ENCODE measurements around the gene CDH26.

The CDH26 gene

DNA sequence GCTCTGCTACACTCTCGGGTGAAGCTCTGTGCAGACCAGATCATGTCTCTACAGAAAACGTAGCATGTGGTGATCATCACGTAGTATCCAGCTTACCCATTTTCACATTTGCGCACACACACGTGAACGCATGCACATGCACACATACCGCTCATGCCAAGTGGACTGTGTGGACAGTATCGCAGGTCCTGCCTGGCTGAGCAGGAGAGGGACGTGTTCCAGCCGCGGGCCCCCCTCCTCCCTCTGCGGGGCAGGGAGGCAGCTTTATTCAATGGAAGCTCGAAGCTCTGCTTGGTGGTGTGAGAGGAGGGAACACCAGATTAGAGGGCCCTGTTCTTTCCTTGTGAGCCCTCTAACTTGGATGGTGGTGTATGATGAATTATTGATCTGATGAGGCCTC is 51.1 kb downstream of the CDH26 start:
- TF ChIP-seq, protein P1, sequence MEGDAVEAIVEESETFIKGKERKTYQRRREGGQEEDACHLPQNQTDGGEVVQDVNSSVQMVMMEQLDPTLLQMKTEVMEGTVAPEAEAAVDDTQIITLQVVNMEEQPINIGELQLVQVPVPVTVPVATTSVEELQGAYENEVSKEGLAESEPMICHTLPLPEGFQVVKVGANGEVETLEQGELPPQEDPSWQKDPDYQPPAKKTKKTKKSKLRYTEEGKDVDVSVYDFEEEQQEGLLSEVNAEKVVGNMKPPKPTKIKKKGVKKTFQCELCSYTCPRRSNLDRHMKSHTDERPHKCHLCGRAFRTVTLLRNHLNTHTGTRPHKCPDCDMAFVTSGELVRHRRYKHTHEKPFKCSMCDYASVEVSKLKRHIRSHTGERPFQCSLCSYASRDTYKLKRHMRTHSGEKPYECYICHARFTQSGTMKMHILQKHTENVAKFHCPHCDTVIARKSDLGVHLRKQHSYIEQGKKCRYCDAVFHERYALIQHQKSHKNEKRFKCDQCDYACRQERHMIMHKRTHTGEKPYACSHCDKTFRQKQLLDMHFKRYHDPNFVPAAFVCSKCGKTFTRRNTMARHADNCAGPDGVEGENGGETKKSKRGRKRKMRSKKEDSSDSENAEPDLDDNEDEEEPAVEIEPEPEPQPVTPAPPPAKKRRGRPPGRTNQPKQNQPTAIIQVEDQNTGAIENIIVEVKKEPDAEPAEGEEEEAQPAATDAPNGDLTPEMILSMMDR (IDR thresholded peaks at IDR 0.05; ENCODE audit: insufficient read depth, low read depth, low read length, missing control alignments), result no peak
- no peak overlapping the region for H3K4me3 ChIP-seq (ENCODE audit: low read length)

DNA sequence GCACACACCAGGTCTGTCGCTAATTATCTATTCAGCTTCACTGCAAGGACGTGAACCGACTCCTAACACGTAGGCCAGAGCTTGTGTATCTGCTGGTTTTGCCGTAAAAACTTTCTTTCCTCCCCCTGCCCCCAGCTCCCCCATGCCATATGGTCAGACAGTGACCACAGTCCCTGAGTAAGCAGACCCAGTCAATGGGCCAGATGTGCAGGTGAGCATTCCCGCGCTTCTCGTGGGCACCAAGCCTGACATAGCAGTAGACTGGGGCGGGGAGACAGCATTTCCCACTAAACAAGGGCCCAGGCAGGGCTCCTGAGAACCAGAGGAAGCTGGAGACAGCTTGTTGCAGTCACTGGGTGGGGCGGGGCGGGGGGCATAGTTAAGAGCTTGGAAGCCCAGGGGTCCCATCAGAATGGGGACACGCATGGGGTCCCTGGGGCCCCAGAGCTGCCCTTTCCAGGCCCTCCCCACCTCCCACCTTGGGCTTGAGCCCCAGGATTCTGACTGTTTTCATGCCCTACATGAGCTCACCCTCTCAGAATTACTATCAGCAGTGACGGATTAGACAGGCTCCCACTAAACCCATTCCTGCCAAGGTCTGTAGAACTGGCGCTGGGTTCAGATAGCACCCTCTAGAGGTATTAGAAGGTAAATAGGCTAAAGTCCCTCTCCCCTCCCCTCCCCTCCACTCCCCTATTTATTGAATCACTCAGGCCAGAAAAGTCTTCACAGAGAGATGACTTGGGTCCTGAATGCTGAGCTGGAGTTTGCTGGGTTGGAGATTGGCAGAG is 51.8 kb downstream of the CDH26 start:
- no peak for DNase-seq (ENCODE audit: low read depth)
- H3K4me3 ChIP-seq (ENCODE audit: low read length), result no peak overlapping the region
- TF ChIP-seq, protein P1 (IDR thresholded peaks at IDR 0.05; ENCODE audit: insufficient read depth, low read depth, low read length, missing control alignments), result peak; percentile 12

More for the DNA sequence above, 51.1 kb downstream of the CDH26 start:
- DNase-seq (ENCODE audit: low read depth), result no peak

DNA sequence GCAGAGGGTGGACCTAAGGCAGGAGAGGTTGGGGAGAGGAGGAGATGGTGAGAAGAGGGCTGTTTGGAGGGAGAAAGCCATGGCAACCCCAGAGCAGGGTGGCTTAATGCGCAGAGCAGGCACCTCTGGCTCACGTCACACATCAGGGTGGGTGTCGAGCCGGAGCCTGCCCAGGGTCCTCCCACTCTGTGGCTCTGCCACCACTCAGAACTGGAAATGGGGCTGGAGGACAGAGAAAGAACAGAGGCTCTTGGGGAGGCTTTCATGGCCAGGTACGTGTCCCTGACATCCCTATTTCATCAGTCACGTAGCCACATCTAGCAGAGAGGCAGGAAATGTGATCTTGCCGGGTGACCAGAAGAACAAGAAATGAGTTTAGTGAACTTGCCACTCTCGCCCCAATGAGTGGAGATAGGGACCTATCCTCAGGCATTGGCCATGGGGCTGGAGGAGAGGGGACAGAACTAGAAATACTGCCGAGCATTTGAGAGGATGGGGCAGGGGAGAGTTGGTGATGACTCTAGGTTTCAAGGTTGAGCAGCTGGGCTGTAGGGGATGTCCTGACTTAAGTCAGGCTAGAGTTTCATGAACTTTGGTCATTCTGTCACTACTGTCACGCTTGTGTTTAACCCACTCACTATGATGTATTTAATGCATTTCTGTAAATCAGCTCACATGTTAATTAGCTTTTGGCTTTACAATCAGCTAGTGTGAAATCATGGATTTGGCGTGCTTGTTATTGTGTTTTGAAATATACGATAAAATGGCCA is 52.7 kb downstream of the CDH26 start:
- TF ChIP-seq, protein P1 (IDR thresholded peaks at IDR 0.05; ENCODE audit: insufficient read depth, low read depth, low read length, missing control alignments), result no peak
- DNase-seq (ENCODE audit: low read depth), result no peak
- no peak overlapping the region for H3K4me3 ChIP-seq (ENCODE audit: low read length)

DNA sequence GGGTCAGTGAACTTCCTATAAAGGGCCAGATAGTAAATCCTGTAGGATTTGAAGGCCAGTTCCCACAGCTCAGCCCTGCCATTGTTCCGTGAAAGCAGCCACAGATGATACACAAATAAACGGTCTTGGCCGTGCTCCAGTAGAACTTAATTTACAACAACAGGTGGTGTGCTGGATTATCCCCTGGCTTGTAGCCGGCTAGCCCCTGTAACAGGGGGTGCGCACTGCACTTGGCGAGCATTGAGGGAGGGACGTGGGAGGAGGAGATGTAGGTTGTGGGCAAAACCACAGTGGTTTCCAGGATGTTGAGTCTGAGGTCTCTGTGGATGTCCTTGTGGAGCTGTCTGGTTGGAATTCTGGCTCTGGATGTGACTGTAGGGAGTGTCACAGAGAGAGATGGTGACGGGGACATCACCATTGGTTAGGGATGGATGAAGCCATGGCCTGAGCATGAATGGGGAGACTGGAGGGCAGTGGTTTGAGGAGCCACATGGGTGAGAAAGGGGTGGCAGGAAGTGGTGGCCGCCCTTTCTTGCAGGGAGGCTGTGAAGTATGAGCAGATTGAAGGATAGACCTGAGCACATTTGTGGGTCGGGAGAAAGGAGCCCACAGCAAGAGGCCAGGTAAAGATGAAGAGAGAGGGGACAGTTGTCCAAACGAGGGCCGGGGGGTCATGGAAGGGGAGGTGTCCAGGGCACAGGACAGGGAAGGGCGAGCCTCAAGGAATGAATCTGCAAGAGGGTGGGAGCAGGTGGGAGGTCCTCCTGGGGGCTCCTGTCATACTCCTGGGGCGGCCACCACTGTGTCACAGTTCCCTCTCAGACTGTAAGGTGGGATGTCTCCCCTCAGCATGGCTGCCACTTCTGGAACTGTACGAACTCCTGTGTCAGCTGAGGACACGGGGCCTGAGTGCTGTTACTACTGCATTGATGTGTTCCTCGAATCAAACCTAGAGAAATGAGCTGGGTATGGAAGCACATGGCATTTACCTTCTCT is 53.6 kb downstream of the CDH26 start:
- TF ChIP-seq, protein P1 (IDR thresholded peaks at IDR 0.05; ENCODE audit: insufficient read depth, low read depth, low read length, missing control alignments), result no peak
- no peak overlapping the region for H3K4me3 ChIP-seq (ENCODE audit: low read length)
- no peak for DNase-seq (ENCODE audit: low read depth)

DNA sequence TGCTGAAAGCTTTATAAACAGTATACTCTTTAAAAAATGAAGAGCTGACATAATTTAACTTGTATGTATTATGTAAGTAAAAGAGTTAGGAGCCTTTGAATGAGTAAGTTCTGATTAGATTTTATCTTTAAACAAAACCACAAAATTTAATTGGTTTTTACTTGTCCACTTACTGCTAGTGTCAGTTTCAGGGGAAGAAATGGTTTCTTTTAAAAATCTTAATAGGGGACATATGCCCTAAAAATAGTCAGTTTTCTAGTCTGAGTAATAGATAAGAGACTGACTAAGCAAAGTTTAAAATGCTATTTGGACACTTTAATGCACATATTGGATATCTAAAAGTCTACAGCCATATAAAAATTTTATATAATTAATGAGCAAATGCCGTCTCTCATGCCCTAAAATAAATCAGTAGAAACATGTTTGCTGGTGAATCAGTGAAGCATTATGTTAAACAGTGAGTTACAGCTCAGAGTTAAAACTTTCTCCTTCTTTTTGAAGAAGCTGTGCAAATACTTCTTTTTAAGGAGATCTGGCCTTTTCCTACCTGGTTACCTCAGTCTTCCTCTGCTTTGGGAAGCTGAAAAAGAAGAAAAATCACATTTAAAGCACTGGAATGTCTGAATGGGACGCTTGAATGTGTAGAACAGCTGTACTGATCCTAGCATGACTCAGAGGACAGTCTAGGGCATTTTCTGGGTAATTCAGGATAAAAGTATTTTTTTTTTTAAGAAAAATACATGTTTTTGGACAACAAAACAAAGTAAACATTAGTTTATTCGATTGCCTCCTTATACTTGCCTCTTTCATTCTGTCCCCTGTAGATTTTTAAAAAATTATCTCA is 55.3 kb downstream of the CDH26 start:
- no peak overlapping the region for H3K4me3 ChIP-seq (ENCODE audit: low read length)
- DNase-seq (ENCODE audit: low read depth), result peak; percentile 25
- TF ChIP-seq, protein P1 (IDR thresholded peaks at IDR 0.05; ENCODE audit: insufficient read depth, low read depth, low read length, missing control alignments), result no peak

DNA sequence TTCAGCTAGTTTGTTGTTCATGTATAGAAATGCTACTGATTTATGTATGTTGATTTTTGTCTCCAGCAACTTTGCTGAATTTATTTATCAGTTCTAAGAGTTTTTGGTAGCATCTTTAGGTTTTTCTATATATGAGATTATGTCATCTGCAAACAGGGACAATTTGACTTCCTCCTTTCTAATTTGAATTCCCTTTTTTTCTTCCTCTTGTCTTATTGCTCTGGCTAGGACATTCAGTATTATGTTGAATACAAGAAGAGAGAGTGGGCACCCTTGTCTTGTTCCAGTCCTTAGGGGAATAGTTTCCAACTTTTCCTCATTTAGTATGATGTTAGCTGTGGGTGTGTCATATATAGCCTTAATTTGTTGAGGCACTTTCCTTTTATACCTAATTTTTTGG is 58.2 kb downstream of the CDH26 start:
- no peak for DNase-seq (ENCODE audit: low read depth)
- TF ChIP-seq, protein P1 (IDR thresholded peaks at IDR 0.05; ENCODE audit: insufficient read depth, low read depth, low read length, missing control alignments), result no peak
- no peak overlapping the region for H3K4me3 ChIP-seq (ENCODE audit: low read length)

Measured in epithelial cell of esophagus (primary cell).